Fibroblast of pulmonary artery (primary cell): Measurements from ENCODE around the gene TNRC18.
A peak's percentile ranks its signal among the peaks of the same experiment; 100 is the strongest.

Experiments
- DNase-seq: peaks from one replicate; pipeline ENCODE4 v3.0.0-alpha.2; 2010; ENCODE audit warnings: low read depth
- H3K4me3 ChIP-seq: replicated peaks from 2 replicates; pipeline ENCODE4 v1.5.1; 2011; ENCODE audit warnings: low read depth, mild to moderate bottlenecking, control low read depth, low read length, moderate library complexity
- TF ChIP-seq, protein P1 (sequence below): IDR thresholded peaks from 2 replicates; pipeline ENCODE4 v1.5.1; 2011; ENCODE audit warnings: mild to moderate bottlenecking, control low read depth, low read length, inconsistent platforms; ENCODE audit errors: missing control alignments

Gene TNRC18

DNA sequence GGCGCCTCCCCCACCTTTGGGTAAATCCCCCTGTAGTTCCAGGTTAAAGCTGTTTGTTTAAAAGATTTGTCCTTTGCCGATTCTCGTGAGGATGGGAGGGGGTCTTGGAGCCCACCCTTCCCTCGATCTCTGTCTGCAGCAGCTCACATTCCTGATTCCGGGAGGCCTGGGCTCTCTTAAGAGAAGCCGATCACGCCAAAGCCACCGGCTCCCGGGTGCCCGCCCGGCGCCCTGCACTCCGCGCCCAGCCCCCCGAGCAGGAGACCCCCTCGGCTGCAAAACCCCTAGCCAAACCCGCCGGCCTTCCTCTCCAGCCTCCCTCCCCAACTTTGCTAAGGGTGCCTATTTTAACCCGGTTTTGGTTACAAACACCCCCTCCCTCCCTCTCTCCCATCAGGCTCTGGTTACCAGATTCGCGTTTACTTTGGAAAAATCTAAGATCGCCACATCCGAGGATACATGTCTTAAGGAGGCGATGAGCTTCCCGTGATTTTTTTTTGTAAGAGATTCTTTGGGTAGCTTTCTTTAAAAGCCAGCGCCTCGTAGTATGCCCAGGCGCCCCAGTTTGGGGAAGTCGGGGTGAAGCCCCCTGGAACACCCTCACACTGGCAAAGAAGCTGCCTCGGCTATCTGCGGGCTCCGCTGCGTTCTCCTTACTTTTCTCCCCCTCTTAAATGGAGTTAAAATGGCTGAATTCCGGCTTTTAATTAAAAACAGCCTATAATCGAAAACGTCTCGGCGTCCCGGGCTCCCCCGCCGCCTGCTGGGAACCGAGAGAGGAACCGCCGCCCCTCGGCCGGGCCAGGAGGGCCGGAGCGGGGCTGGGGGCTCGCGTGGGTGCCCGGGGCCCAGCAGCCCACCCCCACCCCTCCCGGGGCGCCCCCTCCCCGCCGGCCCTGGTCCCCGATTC is 983 bp downstream of the TNRC18 start:
- DNase-seq = no peak
- TF ChIP-seq, protein P1, sequence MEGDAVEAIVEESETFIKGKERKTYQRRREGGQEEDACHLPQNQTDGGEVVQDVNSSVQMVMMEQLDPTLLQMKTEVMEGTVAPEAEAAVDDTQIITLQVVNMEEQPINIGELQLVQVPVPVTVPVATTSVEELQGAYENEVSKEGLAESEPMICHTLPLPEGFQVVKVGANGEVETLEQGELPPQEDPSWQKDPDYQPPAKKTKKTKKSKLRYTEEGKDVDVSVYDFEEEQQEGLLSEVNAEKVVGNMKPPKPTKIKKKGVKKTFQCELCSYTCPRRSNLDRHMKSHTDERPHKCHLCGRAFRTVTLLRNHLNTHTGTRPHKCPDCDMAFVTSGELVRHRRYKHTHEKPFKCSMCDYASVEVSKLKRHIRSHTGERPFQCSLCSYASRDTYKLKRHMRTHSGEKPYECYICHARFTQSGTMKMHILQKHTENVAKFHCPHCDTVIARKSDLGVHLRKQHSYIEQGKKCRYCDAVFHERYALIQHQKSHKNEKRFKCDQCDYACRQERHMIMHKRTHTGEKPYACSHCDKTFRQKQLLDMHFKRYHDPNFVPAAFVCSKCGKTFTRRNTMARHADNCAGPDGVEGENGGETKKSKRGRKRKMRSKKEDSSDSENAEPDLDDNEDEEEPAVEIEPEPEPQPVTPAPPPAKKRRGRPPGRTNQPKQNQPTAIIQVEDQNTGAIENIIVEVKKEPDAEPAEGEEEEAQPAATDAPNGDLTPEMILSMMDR = no peak

DNA sequence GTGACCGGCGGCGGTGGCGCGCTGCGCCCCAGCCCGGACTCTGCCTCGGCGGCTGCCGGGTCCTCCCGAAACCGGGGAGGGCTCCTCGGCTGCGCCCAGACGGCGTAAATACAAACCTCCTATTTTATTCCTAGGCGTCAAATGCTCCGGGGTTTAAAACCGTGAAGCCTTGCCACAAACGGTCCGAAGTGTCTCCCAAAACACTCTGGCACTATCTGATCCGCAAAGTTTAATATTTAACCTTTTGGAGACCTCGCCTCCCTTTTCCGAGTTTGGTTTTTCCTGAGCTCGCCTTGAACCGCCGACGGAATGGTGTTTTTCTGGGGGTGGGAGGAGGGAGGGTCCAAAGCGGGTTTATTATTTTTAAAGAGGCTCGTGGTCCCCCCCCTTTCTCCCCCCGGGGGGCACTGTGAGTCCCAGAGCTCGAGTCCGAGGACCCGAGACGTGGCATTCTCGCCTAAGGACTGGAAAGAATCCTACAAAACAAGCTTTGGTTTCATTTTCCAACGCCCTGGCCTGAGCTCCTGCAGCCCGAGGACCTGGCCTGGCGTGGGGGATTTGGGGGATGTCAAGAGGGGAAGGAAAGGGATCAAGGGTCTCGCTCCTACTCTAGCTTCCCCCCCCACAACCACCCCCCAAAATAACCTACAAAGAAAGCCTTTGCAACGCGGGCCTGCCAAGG is 1.8 kb downstream of the TNRC18 start:
- H3K4me3 ChIP-seq = peak overlapping the region; percentile 96
- peak; percentile 70 for DNase-seq
- TF ChIP-seq, protein P1 = no peak

More for the DNA sequence above, 983 bp downstream of the TNRC18 start:
- H3K4me3 ChIP-seq = peak overlapping the region; percentile 96

DNA sequence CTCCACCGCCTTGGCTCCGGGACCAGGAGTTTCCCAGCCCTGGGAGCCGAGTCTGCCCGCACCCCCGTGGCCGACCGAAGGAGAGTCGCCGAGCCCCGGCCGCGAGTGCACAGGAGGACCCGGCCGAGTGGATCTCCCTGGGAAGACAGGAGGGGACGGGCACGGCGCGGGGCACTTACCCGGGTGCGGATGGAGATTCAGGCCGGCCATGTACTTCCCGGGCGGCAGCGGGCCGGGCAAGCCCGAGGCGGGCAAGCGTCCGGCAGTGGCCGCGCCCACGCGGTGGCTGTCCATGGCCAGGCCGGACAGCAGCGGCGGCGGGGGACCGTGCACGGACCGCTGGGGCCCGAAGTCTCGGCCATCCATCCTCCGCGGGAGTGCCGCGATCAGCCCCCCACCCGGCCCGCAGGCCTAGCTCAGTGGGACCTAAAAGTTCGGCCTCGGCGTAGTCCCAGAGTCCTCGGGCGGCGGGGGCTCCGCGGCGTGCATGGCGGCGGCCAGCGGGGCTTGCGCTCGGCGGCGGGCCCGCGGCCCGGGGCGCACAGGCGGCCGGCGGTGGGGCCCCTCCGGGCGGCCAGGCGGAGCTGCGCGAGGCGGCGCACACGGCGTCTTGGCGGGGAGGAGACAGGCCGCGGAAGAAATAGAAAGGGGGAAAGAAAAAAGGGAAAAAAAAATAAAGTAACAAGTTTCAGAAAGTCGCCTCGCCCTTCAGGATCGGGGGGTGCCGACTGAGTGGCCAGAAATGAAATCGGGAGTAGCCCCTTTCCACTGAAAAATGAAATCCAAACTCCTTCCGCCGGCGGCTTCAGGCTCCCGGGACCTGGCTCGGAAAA is 2.5 kb downstream of the TNRC18 start:
- DNase-seq = no peak
- TF ChIP-seq, protein P1 = no peak
- peak overlapping the region; percentile 96 for H3K4me3 ChIP-seq

DNA sequence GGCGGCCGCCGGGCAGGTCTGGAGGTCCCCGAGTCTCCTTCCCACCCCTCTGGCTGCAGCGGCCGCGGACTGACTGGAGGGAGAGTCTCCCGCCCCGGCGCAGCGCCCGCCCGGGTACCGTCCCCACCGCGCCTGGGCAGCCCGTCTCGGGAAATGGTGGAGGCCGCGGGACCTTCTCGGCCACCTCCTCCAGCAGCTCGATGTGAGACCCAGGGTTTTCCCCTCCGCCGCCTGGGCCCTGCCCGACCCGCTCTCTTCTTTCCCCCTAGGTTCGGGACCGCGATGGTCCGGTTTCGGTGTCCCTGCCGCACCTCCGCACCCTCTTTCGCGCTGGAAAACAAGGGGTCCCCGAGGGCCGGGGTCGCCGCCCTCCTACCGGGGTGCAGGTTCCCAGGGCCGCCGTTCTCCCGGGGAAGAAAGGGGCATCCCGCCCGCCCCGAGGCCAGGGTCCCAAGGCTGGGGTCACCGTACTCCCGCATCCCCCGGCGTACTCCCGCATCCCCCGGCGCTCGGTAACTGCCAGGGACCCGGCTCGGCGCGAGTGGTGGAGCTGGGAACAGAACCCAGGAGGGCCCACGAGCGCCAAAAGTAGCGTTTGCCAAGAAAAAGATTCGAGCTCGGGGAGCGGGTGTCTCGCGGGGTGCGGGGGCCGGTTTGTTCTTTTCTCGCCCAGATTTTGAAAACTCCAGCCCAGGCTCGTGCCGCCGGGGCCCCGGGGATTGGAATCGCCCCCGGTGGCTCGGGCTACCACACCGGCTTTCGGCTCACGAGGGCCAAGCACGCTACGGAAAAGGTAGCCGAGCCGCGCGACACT is 3.4 kb downstream of the TNRC18 start:
- peak overlapping the region; percentile 96 for H3K4me3 ChIP-seq
- TF ChIP-seq, protein P1 = no peak
- no peak for DNase-seq

DNA sequence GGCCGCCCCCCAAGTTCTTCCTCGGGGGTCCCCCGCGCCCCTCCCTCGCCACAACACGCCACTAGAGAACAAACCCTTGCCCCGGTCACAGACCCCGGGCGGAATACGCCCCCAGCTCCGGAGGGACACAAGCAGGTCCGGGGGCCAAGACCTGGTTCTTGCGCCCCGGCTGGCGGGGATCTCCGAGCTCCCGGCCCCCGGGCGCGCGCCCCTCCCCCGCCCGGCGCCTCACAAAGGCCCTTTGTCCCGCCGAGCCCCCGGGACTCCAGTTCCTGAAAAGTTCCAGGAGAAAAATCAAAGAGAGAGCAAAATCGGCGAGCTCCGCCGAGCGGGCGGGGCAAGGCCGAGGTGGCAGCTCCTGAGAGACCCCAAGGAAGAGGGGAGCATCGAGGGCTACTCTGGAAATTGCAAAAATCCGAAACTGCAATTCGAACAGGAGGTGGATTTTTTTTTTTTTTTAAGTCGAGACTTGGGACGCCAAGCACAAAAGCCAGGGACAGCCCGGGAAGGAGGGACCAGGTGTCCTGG is 4.0 kb downstream of the TNRC18 start:
- H3K4me3 ChIP-seq = peak overlapping the region; percentile 96
- TF ChIP-seq, protein P1 = no peak
- DNase-seq = no peak

DNA sequence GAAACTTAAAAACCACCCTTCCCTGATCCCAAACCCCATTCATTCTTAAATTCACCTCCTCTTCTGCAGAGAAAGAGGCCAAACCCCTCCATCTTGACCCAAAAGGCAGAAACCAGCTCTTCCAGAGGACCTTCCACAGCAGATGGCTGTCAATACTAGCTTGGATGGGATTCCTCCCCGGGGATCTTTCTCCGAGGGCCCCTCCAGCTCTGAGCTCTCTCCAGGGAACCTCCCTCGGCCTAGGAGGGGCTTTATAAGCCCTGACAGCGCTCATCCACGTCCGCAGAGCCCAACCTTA is 5.4 kb downstream of the TNRC18 start:
- TF ChIP-seq, protein P1 = no peak
- peak overlapping the region; percentile 96 for H3K4me3 ChIP-seq
- DNase-seq = no peak
